ENCODE measurements around the gene ABCG1.

ABCG1 gene

GRCh38 chr21:42191696-42192595 lies 27.0 kb upstream of the ABCG1 start:
- no peak for DNase-seq

- DNase-seq = no peak
Observed at GRCh38 chr21:42193131-42193671, 25.7 kb upstream of the ABCG1 start.

- no peak for DNase-seq
Observed at GRCh38 chr21:42193721-42194120, 25.2 kb upstream of the ABCG1 start.

- no peak for DNase-seq
Observed at GRCh38 chr21:42194863-42195262, 24.1 kb upstream of the ABCG1 start.

GRCh38 chr21:42195378-42196031 lies 23.4 kb upstream of the ABCG1 start:
- no peak for DNase-seq

GRCh38 chr21:42198929-42199867 lies 19.7 kb upstream of the ABCG1 start:
- no peak for DNase-seq

- DNase-seq = no peak
Observed at GRCh38 chr21:42199868-42200463, 19.0 kb upstream of the ABCG1 start.

- no peak for DNase-seq
Observed at GRCh38 chr21:42200906-42201614, 17.9 kb upstream of the ABCG1 start.

GRCh38 chr21:42201615-42202161 lies 17.3 kb upstream of the ABCG1 start:
- no peak for DNase-seq

GRCh38 chr21:42202321-42202720 lies 16.6 kb upstream of the ABCG1 start:
- DNase-seq = no peak

- no peak for DNase-seq
Observed at GRCh38 chr21:42203321-42203720, 15.6 kb upstream of the ABCG1 start.

GRCh38 chr21:42203936-42204335 lies 15.0 kb upstream of the ABCG1 start:
- DNase-seq = no peak

GRCh38 chr21:42207426-42207825 lies 11.5 kb upstream of the ABCG1 start:
- no peak for DNase-seq

- no peak for DNase-seq
Observed at GRCh38 chr21:42208036-42208435, 10.9 kb upstream of the ABCG1 start.

GRCh38 chr21:42208801-42209490 lies 10.0 kb upstream of the ABCG1 start:
- DNase-seq = no peak

GRCh38 chr21:42209801-42210479 lies 9.0 kb upstream of the ABCG1 start:
- DNase-seq = no peak

- no peak for DNase-seq
Observed at GRCh38 chr21:42212266-42212665, 6.7 kb upstream of the ABCG1 start.

- DNase-seq = no peak
Observed at GRCh38 chr21:42213082-42213774, 5.7 kb upstream of the ABCG1 start.

- no peak for DNase-seq
Observed at GRCh38 chr21:42214081-42214750, 4.7 kb upstream of the ABCG1 start.
